K562 (cell line): Measurements from ENCODE around the gene FOXN1. TPM values are rescaled to one million over a fixed set of nuclear protein-coding genes. Genes with fewer than 3 reads are reported as not detected.

Experiments used
- ARID4B ChIP-seq: sonication (generic); formaldehyde crosslinking; IDR thresholded peaks from 2 replicates; pipeline ENCODE4 v1.8.0; 2022; ENCODE audit warnings: mild to moderate bottlenecking, missing genetic modification reagents
- CLOCK ChIP-seq: fragments of 250-450 bp; sonication (Bioruptor Pico); IDR thresholded peaks from 2 replicates; pipeline ENCODE4 v1.4.0; 2020; ENCODE audit warnings: mild to moderate bottlenecking, moderate library complexity, borderline replicate concordance
- DPF2 ChIP-seq: fragments of 450-650 bp; IDR thresholded peaks from 2 replicates; pipeline ENCODE4 v1.6.1; 2016
- JUND ChIP-seq, 2 experiments: IDR thresholded peaks; 2 replicates in 1 of 2; 3 replicates in 1 of 2; pipeline ENCODE4 v1.6.1; 2011; ENCODE audit warnings: borderline replicate concordance in 2 of 2, low read depth in 2 of 2, low read length in 2 of 2, improper control_type of control experiment in 1 of 2, missing biosample characterization in 1 of 2, missing genetic modification characterization in 1 of 2, missing genetic modification reagents in 1 of 2
- MCM3 ChIP-seq: fragments of 450-650 bp; IDR thresholded peaks from 2 replicates; pipeline ENCODE4 v1.6.1; 2016
- MECOM ChIP-seq: fragments of 250-450 bp; sonication (Bioruptor Pico); IDR thresholded peaks from 2 replicates; pipeline ENCODE4 v1.8.0; 2022; ENCODE audit warnings: inconsistent platforms
- NUFIP1 ChIP-seq: fragments of 450-650 bp; IDR thresholded peaks from 2 replicates; pipeline ENCODE4 v1.6.1; 2018; ENCODE audit not compliant: partially characterized antibody
- POLR2H ChIP-seq: IDR thresholded peaks from 2 replicates; pipeline ENCODE4 v1.6.1; 2016; ENCODE audit warnings: missing genetic modification characterization, low read depth, mild to moderate bottlenecking, control low read depth, missing compliant biosample characterization, moderate library complexity
- STAT5B ChIP-seq: fragments of 250-450 bp; sonication (Bioruptor Pico); IDR thresholded peaks from 2 replicates; pipeline ENCODE4 v1.8.0; 2021; ENCODE audit warnings: mild to moderate bottlenecking, inconsistent platforms
- STAT6 ChIP-seq: sonication (generic); formaldehyde crosslinking; IDR thresholded peaks from 2 replicates; pipeline ENCODE4 v1.8.1; 2023; ENCODE audit warnings: mild to moderate bottlenecking, missing genetic modification reagents
- TCFL5 ChIP-seq: fragments of 250-450 bp; sonication (Bioruptor Pico); conservative IDR thresholded peaks from 2 replicates; pipeline ENCODE4 v1.6.1; 2021; ENCODE audit warnings: mild to moderate bottlenecking, moderate library complexity, matching md5 sums
- ZFP91 ChIP-seq: sonication (generic); formaldehyde crosslinking; IDR thresholded peaks from 2 replicates; pipeline ENCODE4 v1.8.0; 2022; ENCODE audit warnings: mild to moderate bottlenecking, missing genetic modification reagents
- ZNF133 ChIP-seq: fragments of 250-450 bp; sonication (Bioruptor Pico); IDR thresholded peaks from 2 replicates; pipeline ENCODE4 v1.4.0; 2020; ENCODE audit warnings: mild to moderate bottlenecking
- ZNF41 ChIP-seq: fragments of 250-450 bp; sonication (Bioruptor Pico); conservative IDR thresholded peaks from 2 replicates; pipeline ENCODE4 v1.4.0; 2020; ENCODE audit warnings: mild to moderate bottlenecking
- polyA plus RNA-seq, 8 experiments: library from polyadenylated mRNA; depleted of rRNA in 4 of 8; stranded (reverse) in 5 of 8; unstranded in 3 of 8; fragments of >200 nt; fragmentation: Nextera tagmentation in 2 of 8; fragmentation: Illumina TruSeq in 1 of 8; extraction: Ambion mirVana in 2 of 8; extraction: Trizol in 1 of 8; gene quantifications; 2 replicates each; pipeline versions ENCODE4 v1.2.1 to v1.2.3, GENCODE V29; 2011 to 2014; ENCODE audit warnings: inconsistent platforms in 1 of 8, missing spikeins in 1 of 8
- total RNA-seq, 7 experiments: library from RNA; depleted of rRNA in 6 of 7; stranded (reverse); fragments of >200 nt in 6 of 7; fragmentation: Illumina TruSeq in 2 of 7; extraction: Trizol in 2 of 7; gene quantifications; 2 replicates each; pipeline versions ENCODE4 v1.2.1 to v1.2.3, GENCODE V29; 2011 to 2021; ENCODE audit warnings: low replicate concordance in 1 of 7
- TF ChIP-seq, protein P1 (sequence below): fragments of 450-650 bp; IDR thresholded peaks from 2 replicates; pipeline ENCODE4 v1.6.1; 2016; ENCODE audit warnings: antibody characterized with exemption

FOXN1 gene
- total and polyA plus RNA-seq, 9 of the 15 experiments (the other 6 are each of a cell fraction or from before 2014, with no cell fraction given) = not detected

GRCh38 chr17:28527181-28527681 lies 21.1 kb downstream of the FOXN1 start (continued):
- no peak for TF ChIP-seq ZFP91
- no peak for TF ChIP-seq ARID4B (CRISPR knock-in tag)
- TF ChIP-seq JUND (IDR thresholded peaks at IDR 0.05; ENCODE audit: borderline replicate concordance, low read depth, low read length) = 0 out of 2 replicates have a peak, but pooled peaks have one; percentile 36
- TF ChIP-seq JUND (tag; IDR thresholded peaks at IDR 0.05; ENCODE audit: borderline replicate concordance, low read depth, low read length) = no peak
- TF ChIP-seq ZNF41 = no peak
- no peak for TF ChIP-seq MECOM (CRISPR knock-in tag)
- TF ChIP-seq, protein P1, sequence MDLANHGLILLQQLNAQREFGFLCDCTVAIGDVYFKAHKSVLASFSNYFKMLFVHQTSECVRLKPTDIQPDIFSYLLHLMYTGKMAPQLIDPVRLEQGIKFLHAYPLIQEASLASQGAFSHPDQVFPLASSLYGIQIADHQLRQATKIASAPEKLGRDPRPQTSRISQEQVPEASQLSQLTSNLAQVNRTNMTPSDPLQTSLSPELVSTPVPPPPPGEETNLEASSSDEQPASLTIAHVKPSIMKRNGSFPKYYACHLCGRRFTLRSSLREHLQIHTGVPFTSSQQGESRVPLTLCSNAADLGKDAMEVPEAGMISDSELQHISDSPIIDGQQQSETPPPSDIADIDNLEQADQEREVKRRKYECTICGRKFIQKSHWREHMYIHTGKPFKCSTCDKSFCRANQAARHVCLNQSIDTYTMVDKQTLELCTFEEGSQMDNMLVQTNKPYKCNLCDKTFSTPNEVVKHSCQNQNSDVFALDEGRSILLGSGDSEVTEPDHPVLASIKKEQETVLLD = peak; percentile 62; the same call in 1 of the 2 replicates
- TF ChIP-seq TCFL5 (CRISPR knock-in tag) = no peak
- no peak for TF ChIP-seq STAT6
- no peak for TF ChIP-seq CLOCK
- peak; percentile 96 for TF ChIP-seq DPF2
- no peak for TF ChIP-seq MCM3
- no peak for TF ChIP-seq NUFIP1
- TF ChIP-seq POLR2H (tag) = no peak
- no peak for TF ChIP-seq STAT5B (CRISPR knock-in tag)
- TF ChIP-seq ZNF133 = no peak
